Activated CD8-positive, alpha-beta T cell treated with anti-CD3 and anti-CD28 coated beads for 36 hours (primary cell): Measurements from ENCODE around the gene CFAP20DC. TPM values are rescaled to one million over a fixed set of nuclear protein-coding genes. Genes with fewer than 3 reads are reported as not detected.

ENCODE experiments used
- ATAC-seq: fragments of 200-7000 bp; cut with Tn5 transposase; one replicate; pipeline ENCODE4 v1.10.0; 2021; ENCODE audit warnings: mild to moderate bottlenecking, moderate library complexity
- CTCF ChIA-PET: fragments of 350-600 bp; sonication (Branson Sonifier 250); formaldehyde crosslinking; loops from one replicate; lab custom pipeline; 2021; ENCODE audit warnings: antibody characterized with exemption; lab: Charles Lee
- POLR2A ChIA-PET: fragments of 350-600 bp; sonication (Branson Sonifier 250); formaldehyde crosslinking; loops from one replicate; lab custom pipeline; 2021; ENCODE audit warnings: antibody characterized with exemption; lab: Charles Lee
- DNase-seq: peaks from one replicate; pipeline ENCODE4 v3.0.0-alpha.2; 2020
- H3K27ac Mint-ChIP-seq: one replicate; pipeline ENCODE4 v1.8.0; 2021; ENCODE audit warnings: mild to moderate bottlenecking, mixed read lengths
- H3K27me3 Mint-ChIP-seq: one replicate; pipeline ENCODE4 v1.8.0; 2021; ENCODE audit warnings: mixed read lengths
- H3K36me3 Mint-ChIP-seq: one replicate; pipeline ENCODE4 v1.8.0; 2021; ENCODE audit warnings: low read depth, mixed read lengths
- H3K4me1 Mint-ChIP-seq: one replicate; pipeline ENCODE4 v1.8.0; 2021; ENCODE audit warnings: low read depth, mixed read lengths
- H3K4me3 Mint-ChIP-seq: one replicate; pipeline ENCODE4 v1.8.0; 2021; ENCODE audit warnings: mild to moderate bottlenecking, moderate library complexity, mixed read lengths
- H3K9me3 Mint-ChIP-seq: one replicate; pipeline ENCODE4 v1.8.0; 2021; ENCODE audit warnings: mixed read lengths
- intact Hi-C: fragments of 100-400 bp; cut with micrococcal nuclease; formaldehyde crosslinking; loops from one replicate; pipeline ENCODE4 v1.10.0; 2022
- total RNA-seq, 2 experiments: library from RNA; stranded (reverse); gene quantifications; one replicate each; pipeline ENCODE4 v1.2.3, GENCODE V29; 2021
- TF ChIP-seq, protein P1 (sequence below): fragments of 200-600 bp; IDR thresholded peaks from one replicate; pipeline ENCODE4 v1.8.0; 2022; ENCODE audit warnings: antibody characterized with exemption, mild to moderate bottlenecking

The CFAP20DC gene
- total RNA-seq, 2 experiments from 2014 or later, result 1.4 to 1.5 TPM

DNA sequence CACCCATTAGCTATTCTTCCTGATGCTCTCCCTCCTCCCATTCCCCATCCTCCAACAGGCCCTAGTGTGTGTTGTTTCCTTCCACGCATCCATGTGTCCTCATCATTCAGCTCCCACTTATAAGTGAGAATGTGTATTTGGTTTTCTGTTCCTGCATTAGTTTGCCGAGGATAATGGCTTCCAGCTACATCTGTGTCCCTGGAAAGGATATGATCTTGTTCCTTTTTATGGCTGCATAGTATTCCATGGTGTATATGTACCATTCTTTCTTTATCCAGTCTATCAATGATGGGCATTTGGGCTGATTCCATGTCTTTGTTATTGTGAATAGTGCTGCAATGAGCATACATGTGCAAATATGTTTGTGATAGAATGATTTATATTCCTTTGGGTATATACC is 56.3 kb downstream of the CFAP20DC start:
- ATAC-seq, result no peak
- no peak for DNase-seq
- H3K36me3 Mint-ChIP-seq, result no peaks in the 10 kb centered on the region
- H3K9me3 Mint-ChIP-seq, result no peaks in the 10 kb centered on the region
- no peak overlapping the region for H3K4me3 Mint-ChIP-seq
- no peaks in the 10 kb centered on the region for H3K4me1 Mint-ChIP-seq
- peaks cover 1% of the 10 kb centered on the region for H3K27me3 Mint-ChIP-seq
- TF ChIP-seq, protein P1, sequence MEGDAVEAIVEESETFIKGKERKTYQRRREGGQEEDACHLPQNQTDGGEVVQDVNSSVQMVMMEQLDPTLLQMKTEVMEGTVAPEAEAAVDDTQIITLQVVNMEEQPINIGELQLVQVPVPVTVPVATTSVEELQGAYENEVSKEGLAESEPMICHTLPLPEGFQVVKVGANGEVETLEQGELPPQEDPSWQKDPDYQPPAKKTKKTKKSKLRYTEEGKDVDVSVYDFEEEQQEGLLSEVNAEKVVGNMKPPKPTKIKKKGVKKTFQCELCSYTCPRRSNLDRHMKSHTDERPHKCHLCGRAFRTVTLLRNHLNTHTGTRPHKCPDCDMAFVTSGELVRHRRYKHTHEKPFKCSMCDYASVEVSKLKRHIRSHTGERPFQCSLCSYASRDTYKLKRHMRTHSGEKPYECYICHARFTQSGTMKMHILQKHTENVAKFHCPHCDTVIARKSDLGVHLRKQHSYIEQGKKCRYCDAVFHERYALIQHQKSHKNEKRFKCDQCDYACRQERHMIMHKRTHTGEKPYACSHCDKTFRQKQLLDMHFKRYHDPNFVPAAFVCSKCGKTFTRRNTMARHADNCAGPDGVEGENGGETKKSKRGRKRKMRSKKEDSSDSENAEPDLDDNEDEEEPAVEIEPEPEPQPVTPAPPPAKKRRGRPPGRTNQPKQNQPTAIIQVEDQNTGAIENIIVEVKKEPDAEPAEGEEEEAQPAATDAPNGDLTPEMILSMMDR, result no peak
- no peak overlapping the region for H3K27ac Mint-ChIP-seq
- ChIA-PET CTCF (interaction anchor here (2.8 kb wide), 1 partner anchor 59 kb away, joined by 8 read pairs; no protein-coding TSS in a partner anchor), POLR2A (no interaction called here)
- intact Hi-C loops, result no loop called here

DNA sequence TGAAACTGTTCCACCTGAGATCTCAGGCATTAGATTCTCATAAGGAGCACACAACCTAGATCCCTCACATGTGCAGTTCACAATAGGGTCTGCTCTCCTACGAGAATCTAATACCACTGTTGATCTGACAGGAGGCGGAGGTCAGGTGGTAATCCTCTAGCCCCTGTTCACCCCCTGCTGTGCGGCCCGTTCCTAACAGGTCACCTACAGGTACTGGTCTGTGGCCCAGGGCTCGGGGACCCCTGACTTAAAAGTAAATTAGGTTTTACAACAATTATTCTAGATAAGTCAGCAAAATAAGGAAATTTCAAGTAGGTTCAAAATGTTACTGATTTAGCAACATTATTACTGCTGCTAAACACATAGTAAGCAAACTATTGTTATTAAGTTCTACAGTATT is 58.2 kb downstream of the CFAP20DC start:
- H3K4me3 Mint-ChIP-seq, result no peak overlapping the region
- intact Hi-C loops, result no loop called here
- ATAC-seq, result no peak

DNA sequence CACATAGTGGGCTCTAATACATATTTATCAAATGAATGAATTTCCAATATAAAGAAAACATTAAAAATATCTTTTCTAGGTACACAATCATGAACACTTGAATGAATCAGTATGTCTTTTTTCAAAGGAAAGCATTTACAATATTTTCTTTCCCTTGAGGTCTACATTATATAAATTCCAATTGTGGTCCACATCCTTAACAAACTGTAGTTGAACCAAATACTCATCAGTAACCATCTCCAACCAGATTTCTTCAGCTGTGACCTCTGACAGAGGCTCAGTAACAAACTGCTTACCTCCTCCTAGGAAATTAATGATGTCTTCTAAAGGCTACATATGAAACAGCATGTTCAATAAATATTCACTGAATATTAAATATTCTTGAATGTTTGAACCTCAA is 58.8 kb downstream of the CFAP20DC start:
- Mint-ChIP-seq H3K36me3 (no peaks in the 10 kb centered on the region), H3K9me3 (no peaks in the 10 kb centered on the region), H3K4me3 (no peak overlapping the region), H3K4me1 (no peaks in the 10 kb centered on the region), H3K27me3 (peaks cover 4% of the 10 kb centered on the region), H3K27ac (no peak overlapping the region)
- DNase-seq, result no peak
- POLR2A ChIA-PET, result no interaction called here
- TF ChIP-seq, protein P1, result no peak
- no peak for ATAC-seq
- intact Hi-C loops, result no loop called here
- CTCF ChIA-PET, result interaction anchor here (0.6 kb wide), 1 partner anchor 350 kb away, joined by 3 read pairs; no protein-coding TSS in a partner anchor

More for the DNA sequence above, 58.2 kb downstream of the CFAP20DC start:
- TF ChIP-seq, protein P1, result no peak
- Mint-ChIP-seq H3K27ac (no peak overlapping the region), H3K36me3 (no peaks in the 10 kb centered on the region), H3K27me3 (peaks cover 4% of the 10 kb centered on the region), H3K9me3 (no peaks in the 10 kb centered on the region), H3K4me1 (no peaks in the 10 kb centered on the region)
- DNase-seq, result no peak
- ChIA-PET CTCF (interaction anchor here (2.8 kb wide), 1 partner anchor 61 kb away, joined by 8 read pairs; no protein-coding TSS in a partner anchor), POLR2A (no interaction called here)

DNA sequence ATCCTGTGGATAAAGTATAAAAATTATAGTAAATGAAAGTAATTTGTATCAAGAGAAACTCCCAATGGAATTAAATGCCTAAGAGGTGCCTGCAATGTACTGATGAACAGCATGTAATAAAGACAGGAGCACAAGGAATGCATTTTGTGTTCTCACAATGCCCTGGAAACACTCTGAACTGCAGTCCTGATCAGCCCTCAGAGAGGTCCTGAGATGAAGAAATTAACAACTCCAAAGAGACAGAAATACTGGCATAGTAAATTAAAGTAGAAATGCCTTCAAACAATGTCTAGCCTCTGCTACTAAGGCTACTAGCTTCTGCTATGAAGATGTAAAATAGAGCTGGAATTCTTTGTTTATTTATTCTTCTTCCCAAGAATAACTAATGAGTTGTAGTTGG is 59.9 kb downstream of the CFAP20DC start:
- Mint-ChIP-seq H3K4me3 (no peak overlapping the region), H3K4me1 (no peaks in the 10 kb centered on the region), H3K9me3 (no peaks in the 10 kb centered on the region), H3K36me3 (no peaks in the 10 kb centered on the region), H3K27me3 (peaks cover 6% of the 10 kb centered on the region), H3K27ac (no peak overlapping the region)
- ATAC-seq (no peak), DNase-seq (no peak)
- intact Hi-C loops, result no loop called here
- CTCF ChIA-PET, result no interaction called here
- TF ChIP-seq, protein P1, result no peak
- POLR2A ChIA-PET, result no interaction called here

DNA sequence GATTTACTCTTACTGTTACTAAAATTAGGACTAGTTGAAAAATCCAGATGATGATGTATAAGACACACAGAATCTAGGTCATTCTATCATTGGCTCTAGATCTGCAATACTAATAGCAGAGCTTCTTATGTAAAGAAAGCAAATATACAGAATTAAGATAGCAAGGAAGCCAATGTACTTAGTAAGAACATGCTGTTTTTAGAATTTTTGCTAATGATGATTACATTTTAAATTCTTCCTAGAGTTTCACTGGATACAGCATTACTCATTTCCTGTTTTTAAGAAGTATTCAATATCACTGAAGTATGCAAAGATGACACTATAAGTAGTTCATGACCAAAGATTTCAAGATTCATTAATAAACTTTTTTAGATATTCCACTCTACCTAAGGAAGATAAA is 60.7 kb downstream of the CFAP20DC start:
- CTCF ChIA-PET, result no interaction called here
- no peaks in the 10 kb centered on the region for H3K36me3 Mint-ChIP-seq
- no peak overlapping the region for H3K27ac Mint-ChIP-seq
- TF ChIP-seq, protein P1, result no peak
- H3K4me1 Mint-ChIP-seq, result no peaks in the 10 kb centered on the region
- DNase-seq (no peak), ATAC-seq (no peak)
- H3K27me3 Mint-ChIP-seq, result peaks cover 6% of the 10 kb centered on the region
- intact Hi-C loops, result no loop called here
- no peaks in the 10 kb centered on the region for H3K9me3 Mint-ChIP-seq
- POLR2A ChIA-PET, result no interaction called here
- H3K4me3 Mint-ChIP-seq, result no peak overlapping the region
